GM21390 (cell line): ENCODE data around the gene PMEL.

Source experiments
- ATAC-seq: cut with Tn5 transposase; IDR thresholded peaks from one replicate; pipeline ENCODE4 v1.9.1; 2021; ENCODE audit not compliant: unreplicated experiment

Gene PMEL

DNA sequence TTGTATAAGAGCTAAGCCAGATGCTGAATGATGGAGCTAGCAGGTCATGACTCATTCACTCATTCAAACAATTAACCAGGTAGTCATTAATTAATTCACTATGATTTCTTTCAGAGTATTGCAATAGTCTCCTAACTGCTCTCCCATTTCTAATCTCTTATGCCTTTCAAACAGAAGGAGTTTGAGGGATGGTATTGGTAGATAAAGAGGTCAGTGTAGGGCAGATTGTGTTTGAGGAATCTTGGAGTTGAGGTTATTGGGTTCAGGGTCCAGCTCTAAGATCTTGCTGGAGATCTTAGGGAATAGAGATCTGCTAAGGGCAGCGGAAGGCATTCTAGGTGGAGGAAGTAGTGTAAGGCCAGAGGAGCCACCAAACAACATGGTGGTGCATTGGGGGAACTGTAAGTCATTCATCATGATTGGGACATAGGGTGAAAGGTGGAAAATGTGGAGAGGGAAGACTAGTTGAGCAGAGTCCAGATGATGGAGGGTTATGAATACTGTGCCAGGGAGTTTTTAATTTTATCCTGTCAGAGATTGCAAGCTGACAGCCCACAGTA, 23.2 kb downstream of the PMEL start:
- ATAC-seq: no peak

DNA sequence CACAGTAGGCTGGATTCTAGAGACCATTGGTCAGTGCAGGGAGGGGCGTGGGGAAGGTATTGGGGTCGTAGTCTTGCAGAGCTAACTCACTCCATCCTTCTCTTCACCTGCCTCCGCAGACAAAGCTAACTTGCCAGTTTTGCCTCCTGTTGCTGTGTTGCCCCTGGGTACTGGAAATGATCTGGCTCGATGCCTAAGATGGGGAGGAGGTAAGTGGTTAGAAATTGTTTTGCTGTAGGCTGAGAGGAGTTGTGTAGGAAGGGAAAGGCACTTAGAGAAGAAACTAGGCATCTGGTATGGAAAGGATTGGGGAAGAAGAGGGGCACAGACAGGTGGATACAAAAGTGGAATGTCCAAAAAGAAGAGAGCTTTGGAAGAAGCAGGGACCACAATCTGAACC, 23.8 kb downstream of the PMEL start:
- no peak for ATAC-seq

DNA sequence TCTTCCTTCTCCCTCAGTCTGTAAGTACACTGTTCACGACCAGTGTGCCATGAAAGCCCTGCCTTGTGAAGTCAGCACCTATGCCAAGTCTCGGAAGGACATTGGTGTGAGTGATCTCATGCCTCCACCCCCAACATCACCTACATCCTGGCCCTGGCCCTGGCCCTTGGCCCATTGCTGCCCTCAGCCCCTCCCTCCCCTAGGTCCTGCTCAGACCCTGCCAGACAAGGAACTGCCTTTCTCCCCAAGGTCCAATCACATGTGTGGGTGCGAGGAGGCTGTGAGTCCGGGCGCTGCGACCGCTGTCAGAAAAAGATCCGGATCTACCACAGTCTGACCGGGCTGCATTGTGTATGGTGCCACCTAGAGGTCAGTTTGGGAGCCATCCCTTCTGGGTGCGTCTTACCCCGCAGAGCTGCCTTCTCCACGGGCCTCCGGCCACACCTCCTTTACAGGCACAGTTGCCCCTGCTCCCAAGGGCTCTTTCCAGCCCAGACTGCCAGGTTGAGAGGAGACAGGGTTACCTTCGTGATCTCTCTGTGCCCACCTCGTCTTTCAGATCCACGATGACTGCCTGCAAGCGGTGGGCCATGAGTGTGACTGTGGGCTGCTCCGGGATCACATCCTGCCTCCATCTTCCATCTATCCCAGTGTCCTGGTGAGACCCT, 25.6 kb downstream of the PMEL start:
- peak; percentile 95 for ATAC-seq

DNA sequence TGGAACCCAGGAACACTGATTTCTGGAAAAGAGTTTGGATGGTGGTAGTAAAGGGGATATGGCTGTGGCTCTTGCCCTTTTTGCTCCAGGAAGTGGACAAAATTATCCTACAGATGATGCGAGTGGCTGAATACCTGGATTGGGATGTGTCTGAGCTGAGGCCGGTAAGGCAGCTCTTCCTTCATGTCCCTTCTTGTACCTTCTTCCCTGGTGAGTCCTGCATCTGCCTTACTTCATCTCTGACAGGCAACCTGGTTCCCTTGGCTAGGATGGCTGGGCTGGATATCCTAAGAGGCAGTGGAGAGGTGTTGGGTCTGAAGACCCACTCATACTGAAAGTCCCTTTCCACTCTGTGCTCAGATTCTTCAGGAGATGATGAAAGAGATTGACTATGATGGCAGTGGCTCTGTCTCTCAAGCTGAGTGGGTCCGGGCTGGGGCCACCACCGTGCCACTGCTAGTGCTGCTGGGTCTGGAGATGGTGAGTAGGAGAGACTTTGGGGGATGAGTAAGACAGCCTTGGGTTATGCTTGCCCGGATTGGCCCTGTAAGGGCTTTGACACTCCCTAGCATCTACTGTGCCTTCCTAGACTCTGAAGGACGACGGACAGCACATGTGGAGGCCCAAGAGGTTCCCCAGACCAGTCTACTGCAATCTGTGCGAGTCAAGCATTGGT, 26.9 kb downstream of the PMEL start:
- ATAC-seq: no peak

DNA sequence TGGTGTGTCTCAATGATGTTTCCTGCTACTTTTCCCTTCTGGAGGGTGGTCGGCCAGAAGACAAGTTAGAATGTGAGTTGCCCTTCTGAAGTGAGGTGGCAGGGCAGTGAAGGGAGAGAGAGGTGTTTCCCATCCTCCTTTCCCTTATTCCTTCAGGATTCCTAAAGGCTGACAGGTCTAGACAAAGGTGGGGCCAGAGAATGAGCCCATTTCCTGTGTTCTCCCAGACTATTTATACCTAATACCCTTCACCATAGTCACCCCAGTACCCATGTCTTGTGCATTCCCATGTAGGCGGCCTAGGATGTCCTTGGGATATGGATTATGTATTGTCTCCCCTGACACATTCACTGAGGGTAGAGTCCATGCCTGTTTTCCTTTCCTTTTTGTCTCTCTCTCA, 27.9 kb downstream of the PMEL start:
- no peak for ATAC-seq

DNA sequence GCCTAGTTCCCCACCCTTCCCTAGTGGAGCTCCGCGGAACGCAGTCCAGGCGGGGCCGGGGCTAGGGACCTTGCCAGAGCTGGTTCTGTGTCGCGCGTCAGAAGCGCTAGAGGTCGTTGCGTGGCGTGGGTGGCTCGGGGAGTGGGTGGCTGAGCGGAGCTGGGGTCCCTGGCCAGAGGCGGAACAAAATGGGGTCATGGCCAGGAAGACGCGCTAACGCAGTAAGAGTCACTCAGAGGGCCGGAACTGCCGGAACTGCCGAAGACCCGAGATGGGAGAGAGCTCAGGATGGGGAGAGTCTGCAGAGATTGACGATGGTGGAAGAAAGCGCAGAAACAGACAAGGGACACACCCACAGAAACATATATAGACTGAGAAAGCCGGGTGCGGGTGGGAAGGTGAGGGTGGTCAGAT, 30.1 kb downstream of the PMEL start:
- ATAC-seq: no peak

DNA sequence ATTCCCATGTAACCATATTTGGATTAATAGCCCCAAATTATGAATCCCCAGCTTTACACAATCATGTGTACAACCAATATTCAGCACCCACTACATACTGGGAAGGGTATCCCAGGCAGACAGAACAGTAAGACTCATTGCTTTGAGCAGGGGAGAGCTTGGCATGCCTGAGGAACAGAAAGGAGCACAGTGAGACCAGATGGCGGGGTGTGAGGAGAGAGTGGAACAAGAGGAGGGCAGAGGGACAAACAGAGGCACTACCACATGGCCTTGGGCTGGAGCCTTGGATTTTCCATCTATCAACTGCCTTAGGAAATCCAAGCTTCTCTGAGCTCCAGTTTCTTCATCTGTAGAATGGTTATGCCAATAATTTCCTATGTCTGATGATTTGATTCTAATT, 31.1 kb downstream of the PMEL start:
- no peak for ATAC-seq

DNA sequence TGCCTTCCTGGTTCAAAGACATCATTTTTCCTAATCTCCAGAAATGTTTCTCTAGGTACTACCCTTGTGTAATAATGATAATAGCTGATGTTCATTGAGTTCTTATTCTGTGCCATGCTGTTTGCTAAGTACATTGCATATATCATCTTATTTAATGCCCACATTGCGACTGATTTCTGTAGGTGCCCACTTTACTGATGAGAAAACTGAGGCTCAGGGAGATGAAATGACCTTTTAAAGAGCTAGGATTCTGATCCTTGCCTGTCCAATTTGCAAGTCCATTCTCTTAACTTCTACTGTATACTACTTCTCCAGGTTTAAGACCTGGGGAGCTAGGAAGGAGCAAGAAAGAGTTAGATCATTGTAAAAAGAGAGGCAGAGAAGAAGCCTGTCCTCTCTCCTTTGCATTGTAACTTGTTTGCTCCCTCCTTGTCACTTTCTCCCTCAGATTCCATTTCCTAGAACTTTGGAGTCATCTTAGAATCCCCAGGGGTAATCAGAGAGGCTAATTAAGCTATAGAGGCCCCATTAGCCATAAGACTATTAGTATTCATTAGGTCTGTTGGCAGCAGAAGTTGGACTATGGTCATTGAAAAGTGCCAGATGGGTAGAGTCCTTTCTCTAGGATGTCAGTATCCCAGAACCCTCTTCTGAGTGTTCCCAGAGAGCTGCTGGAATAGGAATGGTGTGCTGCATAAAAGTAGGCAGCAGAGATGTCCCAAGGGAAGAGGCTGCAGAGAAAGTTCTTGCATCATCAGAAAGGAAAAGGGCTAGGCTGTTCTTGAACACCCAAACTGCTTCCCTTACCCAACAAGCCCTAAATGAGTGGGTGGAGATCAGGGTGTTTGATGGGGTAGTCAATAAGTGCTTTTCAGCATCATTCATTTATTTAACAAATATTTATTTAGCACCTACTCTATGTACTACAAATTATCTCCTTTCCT, 31.8 kb downstream of the PMEL start:
- no peak for ATAC-seq

DNA sequence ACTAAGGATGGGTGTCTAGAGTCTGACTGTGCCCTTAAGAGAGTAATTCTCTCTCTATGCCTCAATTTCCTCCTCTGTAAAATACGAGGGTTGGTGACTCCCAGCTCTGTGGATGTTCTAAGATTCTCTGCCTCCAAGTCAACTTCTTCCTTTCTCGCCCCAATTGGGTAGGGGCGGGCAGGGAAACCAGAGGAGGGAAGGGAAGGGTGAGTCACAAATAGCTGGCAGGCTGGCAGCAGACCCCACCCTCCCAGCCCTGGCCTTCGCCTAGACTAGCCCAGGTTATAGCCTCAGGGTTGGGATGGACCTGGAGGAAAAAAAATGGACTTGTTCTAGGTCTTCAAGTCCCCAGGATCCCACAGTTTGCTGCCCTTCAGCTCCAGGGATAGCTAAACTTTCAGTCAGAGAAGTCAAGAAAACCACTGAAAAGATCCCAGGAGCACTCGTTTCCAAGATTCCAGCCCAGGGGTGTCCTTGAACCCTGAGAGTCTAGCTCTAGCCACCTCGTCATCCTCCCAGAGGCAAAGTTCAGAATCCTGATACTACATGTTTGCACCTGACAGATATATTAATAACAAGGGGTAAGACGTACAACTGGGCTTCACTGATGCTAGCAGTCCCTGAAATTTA, 32.6 kb downstream of the PMEL start:
- no peak for ATAC-seq

DNA sequence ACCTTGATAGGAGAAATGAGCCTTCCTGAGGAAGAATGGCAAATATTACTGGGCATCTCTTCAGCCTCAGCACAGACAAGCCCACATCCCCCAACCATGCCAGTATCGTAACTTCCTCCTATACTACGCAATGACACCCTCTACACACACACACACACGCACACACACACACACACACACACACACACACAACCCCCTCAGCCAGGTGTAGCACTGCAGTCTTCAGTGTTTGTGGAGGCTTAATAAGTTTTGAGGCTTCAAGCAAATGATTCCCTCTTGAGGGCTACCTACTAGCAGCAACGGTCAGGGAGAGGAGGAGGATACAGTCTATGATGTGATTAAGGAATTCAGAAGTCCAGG, 33.3 kb downstream of the PMEL start:
- no peak for ATAC-seq

DNA sequence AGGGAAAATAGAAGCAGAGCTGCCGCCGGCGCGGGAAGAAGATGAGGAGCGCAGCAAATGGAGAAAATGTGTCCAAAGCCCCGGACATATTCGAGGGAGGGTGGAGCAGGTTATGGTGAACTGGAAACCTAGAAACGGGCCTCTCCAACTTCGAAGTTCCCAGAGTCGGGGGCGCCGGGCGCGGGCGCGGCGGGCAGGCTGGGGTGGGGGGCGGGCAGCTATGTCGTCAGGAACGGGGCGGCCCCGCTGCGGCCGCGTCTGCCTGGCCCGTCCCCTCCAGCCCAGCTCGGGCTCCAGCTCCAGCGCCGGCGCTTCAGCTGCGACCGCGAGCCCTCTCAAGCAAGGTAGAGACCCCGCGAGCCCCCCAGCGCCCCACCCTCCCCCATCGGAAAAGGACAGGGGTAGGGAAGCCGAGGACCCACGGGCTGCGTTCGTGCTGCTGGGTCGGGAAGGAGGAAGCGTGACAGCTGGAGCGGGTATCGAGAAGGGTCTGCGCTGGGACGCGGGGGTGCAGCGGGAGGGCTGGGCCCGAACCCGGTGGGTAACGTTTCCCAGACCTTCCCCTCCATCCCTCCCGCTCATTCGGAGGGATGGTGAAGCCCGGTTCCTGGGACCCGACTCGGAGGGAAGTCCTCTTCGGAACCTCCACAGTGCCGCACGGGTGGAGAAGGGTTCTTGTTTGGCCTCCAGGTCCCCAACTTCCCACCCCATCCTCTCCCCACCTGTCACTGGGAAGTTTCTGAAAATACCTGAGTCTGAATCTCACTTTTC, 33.9 kb downstream of the PMEL start:
- ATAC-seq: no peak

DNA sequence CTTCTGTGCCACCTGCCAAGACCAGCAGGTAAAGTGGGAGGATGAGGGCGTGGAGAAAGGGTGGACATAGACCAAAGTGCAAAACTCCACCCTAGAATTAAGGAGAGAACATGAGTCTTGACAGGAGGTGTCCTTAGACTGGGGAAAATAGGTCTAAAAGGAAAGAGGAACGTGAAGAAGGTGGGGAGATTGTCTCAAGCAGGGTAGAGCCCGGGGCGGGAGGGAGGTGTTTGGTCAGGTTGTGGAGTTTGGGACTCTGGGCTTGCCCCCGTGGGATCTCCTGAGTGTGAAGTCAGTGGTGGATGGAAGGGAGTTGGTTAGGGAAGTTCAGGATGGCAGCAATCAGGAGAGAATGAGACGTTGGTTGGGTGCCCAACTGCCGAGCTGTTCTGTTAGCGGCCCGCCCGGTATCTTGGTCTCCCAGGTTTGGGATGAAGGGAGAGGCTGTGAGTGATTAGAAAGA, 34.5 kb downstream of the PMEL start:
- ATAC-seq: no peak

DNA sequence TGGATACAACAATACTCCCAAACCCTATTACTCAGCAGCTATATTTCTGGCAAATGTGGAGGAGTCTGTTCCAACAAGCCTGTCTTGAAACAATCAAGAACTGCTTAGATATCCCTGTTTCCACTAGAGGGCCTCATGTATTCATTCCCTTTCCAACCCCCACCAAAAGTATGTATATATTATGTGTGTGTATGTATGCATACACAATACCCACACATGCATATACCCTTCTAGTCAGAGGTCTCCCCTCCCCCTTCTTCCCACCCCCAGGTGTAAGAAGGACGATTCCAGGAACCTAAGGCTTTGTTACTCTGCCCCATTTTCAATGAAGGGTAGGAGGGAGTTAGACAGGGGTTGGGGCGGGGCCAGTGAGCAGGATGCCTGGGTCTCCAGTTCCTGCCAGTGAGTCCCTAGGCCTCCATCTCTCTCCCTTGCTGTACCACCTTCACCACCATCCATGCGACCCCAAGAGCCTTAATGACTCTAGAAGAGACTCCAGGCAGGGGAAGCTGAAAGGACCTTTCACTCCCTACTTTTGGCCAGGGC, 35.0 kb downstream of the PMEL start, which contains the start of gene DGKA:
Gene DGKA, plus strand, starts transcription at position 392 of the 546 bp plus-strand sequence. CDS start 5,342 bp downstream, outside the sequence.
- ATAC-seq: no peak

DNA sequence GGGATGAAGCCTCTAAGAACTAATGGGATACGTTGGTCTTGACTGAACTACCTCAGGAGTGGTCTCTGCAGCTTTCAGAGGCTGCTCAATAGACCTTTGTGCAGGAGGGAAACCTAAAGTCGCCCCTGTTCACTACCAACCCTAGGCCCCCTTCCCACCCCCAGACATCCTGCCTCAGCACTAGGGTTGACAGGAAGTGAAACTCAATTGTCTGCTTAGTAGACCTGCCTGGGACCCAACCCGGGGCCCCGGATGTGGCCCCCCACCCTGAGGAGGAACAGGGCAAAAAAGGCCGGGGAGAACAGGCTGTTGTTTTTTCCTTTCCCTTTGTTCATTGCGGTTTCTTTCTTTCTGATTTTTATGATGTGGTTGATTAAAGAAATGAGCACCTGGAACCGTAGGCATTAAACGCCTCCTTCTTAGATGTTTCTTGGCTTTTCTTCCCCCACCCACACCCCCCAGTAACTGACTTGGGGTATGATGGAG, 36.5 kb downstream of the PMEL start:
- peak; percentile 32 for ATAC-seq

DNA sequence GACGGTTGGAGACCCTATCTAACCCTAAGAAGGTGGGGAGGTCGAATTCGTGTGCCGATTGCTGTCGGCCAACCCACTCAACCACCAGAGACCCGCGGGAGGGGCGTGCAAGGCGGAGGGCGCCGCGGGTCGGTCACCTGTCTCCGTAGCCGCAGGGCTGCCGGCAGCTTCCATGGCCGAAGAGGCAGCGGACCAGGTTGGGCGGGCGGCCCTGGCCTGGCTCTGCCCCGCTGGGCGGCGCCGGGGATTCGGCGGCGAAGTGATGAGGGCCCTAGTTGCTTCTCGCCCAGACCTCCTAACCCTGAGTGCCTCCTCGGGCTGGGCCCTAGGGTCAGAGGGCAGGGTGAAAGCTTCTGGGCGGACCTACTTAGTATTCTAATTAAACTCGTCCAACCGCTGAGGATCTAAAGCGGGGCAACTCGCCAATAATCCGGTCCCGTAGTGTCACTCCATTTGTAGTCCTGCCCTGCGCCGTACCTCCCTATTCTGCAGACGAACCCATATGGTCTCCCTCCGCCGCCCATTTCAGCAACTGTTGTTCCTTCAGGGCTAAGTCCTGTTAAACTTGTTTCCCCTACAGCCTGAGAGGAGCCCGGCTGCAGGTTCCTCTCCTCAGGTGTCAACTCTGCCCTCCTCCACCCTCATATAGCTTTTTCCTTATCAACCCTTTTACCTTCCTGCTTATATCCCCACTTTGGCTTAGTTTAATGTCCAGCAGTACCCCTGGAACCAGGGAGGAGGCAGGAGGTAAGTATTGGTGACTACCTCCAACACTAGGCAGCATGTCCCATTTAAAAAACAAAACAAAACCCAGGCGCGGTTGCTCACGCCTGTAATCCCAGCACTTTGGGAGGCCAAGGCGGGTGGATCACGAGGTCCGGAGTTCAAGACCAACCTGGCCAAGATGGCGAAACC, 38.0 kb downstream of the PMEL start, which contains the start of gene PYM1:
Gene PYM1, minus strand, starts transcription at position 307 of the 915 bp plus-strand sequence. Its CDS starts 133 bp downstream, at position 174.
- ATAC-seq: peak; percentile 35

DNA sequence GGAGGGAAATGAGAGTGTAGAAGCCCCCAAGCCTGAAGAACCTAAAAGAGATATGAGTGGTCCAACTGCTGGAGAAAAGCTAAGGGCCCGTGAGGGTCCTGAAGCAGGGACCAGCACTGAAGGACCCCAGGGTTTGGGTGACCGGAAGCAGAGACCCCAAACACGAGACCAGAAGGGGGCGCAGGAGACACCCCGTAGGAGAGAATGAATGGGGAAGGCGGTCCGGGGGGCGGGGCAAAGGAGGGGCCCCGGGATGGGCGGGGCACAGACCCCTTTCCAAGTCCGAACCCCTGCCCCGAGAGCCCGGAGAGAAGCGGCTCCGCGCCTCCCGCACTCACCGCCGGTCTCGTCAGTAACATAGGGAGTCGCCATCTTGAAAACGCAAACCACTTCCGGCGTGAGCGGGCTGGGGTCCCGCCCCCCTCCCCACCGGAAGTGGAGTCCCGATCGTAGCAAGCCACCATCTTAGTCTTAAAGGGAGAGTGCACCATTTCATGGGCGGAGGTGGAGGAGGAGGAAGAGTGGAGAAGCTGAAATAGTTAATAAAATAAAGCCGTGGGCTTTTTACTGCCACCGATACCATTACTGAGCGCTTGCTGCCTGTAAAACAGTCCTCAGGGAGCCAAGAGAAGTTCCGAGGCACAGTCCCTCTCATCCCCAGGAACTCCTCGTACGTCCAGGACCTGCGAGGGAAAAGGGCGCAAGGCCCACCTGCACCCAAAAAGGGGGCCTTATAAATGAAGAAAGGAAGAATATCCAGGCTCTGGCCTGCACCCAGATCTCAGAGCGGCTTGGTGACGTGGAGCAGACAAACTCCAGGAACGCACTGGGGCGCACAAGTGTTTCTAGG, 38.9 kb downstream of the PMEL start:
- peak; percentile 31 for ATAC-seq
